ENCODE results near the gene KLHL21.

DNA sequence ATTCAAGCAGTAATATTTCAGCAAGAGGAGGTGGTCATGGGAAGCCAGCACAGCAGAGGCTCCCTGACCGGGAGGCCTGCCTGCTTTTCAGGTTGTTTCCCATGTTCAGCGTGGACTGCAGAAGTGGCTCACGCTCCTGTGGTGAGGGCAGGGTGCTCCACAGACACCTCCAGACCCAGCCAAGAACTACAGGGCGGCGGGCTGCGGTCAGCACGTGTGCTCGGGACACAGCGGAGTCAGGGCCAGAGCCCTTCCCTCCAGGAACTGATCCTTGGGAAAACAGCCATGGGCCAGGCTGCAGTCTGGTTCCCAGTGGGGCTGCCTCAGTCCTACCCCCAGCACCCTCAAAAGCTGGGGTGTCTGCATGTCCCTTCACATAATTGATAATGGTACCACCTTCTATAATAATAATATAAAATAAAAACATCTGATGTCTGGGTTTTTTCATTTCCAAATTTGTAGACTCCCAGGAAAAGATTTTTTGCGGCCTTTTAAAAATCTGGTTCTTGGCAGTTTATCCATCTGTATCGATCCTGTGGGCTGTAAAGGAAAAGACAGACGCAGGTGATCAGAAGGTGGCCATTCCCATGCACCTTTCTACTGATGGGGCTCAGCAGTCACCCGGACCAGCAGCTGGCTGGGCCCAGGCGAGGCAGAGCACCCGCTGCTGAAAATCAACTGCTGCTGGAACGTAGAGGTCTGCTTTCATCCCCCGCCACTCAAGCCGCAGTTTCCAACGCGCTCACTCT, 32.7 kb upstream of the KLHL21 start:
- TF ChIP-seq, protein P1, sequence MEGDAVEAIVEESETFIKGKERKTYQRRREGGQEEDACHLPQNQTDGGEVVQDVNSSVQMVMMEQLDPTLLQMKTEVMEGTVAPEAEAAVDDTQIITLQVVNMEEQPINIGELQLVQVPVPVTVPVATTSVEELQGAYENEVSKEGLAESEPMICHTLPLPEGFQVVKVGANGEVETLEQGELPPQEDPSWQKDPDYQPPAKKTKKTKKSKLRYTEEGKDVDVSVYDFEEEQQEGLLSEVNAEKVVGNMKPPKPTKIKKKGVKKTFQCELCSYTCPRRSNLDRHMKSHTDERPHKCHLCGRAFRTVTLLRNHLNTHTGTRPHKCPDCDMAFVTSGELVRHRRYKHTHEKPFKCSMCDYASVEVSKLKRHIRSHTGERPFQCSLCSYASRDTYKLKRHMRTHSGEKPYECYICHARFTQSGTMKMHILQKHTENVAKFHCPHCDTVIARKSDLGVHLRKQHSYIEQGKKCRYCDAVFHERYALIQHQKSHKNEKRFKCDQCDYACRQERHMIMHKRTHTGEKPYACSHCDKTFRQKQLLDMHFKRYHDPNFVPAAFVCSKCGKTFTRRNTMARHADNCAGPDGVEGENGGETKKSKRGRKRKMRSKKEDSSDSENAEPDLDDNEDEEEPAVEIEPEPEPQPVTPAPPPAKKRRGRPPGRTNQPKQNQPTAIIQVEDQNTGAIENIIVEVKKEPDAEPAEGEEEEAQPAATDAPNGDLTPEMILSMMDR (IDR thresholded peaks at IDR 0.05): no peak
- TF ChIP-seq POLR2A (IDR thresholded peaks at IDR 0.05): no peak

Data from upper lobe of left lung (tissue), 4 donors.